ENCODE data around the gene PDE4B.

GRCh38 chr1:66380452-66381212 lies 587.9 kb downstream of the PDE4B start:
- TF ChIP-seq CTCF (IDR thresholded peaks at IDR 0.05; ENCODE audit: low read length) (no peak), EZH2 (IDR thresholded peaks at IDR 0.05; ENCODE audit: borderline replicate concordance, low read length) (no peak)
